ENCODE data around the gene GFRA1.

The GFRA1 gene, protein sequence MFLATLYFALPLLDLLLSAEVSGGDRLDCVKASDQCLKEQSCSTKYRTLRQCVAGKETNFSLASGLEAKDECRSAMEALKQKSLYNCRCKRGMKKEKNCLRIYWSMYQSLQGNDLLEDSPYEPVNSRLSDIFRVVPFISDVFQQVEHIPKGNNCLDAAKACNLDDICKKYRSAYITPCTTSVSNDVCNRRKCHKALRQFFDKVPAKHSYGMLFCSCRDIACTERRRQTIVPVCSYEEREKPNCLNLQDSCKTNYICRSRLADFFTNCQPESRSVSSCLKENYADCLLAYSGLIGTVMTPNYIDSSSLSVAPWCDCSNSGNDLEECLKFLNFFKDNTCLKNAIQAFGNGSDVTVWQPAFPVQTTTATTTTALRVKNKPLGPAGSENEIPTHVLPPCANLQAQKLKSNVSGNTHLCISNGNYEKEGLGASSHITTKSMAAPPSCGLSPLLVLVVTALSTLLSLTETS

DNA sequence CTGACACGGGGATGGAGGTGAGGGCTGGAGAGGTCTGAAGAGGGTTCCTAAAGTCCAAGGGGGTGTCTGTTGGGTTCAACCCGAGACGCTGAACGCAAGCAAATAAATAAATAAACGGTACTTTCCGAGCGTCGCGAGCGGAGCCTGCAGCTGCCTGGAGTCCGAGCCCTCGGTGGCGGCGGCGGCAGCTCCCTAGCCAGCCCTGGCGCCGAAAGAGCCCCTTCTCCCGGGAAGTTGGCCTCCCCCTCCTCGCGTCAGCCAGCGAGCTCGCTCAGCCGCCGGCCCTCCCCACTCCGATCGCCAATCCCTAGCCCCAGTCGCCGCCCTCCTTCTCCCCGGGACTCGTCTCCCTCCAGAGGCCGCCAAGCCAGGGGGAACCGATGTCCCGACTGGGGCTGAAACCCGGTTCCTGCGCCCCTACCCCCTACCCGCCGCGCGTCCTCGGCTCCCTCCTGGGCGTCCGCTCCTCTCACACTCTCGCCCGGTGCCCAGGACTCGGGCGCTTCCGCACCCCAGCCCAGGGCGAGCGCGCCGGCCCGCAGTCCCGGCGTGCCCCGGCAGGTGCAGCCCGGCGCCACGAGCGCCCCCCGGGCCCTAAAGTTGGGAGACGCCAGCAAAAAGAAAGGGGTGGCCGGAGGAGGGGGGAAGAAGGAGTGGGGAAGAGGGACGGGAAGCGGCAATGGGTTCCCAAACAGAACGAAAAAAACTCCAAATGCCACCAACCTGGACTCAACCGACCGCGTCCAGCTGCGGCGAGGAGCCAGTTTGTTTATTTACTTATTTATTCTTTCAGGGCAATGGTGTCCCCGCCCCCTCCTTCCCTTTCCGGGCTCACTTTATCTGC, at the start of gene GFRA1:
GFRA1 (minus strand) TSS at position 767 of the 844 bp plus-strand sequence. CDS start 1,177 bp downstream, outside the sequence.
- no peak for DNase-seq

DNA sequence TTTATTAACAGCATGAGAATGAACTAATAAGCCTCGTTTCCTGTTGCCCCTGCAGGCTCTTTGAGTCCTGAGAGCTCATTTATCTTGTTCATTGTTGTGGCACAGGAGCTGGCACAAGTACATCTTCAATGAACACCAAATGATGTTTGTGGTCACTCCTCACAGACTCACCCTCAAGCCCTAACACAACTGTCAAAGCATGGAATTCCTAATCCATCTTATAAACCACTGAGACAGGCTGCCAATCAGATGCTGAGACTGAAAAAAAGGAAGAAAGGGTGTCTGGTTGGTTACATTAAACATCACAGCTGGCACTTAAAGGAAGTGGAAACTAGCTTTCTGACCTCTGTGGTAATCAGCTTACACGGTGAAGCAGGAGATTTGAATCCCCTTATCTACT, 43.5 kb upstream of the GFRA1 start:
- DNase-seq: no peak

DNA sequence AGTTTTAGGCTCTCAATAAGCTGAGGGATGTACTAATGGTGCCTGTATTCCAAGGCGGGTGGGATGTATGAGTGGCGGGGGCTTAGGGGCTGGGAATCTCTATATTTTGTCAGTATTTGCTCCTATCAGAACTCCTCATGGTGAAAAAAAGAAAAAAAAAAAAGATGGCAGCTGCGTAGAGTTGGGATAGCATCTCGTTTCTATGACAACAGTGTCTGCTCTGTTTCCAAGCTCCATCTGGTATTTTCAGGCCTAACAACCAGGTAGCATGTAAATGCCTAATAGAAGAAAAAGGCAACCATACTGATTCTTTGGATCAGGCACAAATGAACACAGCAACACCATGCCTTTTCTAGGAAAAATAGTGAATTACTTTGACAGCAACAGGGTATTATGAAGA, 39.5 kb upstream of the GFRA1 start:
- no peak for DNase-seq

DNA sequence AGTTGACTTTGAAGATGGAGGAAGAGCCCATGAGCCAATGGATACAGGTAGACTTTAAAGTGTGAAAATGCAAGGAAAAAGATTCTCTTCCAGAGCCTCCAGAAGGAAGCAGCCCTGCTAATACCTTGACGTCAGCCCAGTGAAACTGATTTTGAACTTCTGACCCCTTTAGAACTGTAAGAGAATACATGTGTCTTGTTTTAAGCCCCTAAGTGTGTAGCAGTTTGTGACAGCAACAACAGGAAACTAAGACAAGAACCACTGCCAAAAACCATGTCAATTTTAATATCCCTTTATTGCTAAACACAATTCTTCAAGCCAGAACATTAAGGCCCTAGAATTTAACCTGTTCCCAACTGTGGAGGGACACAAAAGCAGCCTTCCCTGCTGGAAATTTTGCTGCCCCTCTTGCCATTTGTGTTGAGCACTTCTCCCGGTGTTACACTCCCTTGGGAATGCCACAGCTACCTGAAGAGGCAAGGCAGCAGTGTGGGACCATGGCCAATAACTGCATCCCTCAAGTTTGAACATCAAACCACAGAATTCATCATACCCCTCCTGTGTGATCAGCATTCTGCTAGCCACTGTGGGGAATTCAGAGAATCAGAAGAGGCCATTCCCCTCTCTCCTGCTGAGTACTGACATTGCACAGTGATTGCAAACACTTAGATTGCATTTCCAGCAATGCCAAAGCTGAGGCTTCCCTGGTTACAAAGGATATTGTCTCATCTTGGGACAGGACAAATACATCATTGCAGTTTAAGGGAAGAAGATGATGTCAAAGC, 38.9 kb upstream of the GFRA1 start:
- DNase-seq: no peak

DNA sequence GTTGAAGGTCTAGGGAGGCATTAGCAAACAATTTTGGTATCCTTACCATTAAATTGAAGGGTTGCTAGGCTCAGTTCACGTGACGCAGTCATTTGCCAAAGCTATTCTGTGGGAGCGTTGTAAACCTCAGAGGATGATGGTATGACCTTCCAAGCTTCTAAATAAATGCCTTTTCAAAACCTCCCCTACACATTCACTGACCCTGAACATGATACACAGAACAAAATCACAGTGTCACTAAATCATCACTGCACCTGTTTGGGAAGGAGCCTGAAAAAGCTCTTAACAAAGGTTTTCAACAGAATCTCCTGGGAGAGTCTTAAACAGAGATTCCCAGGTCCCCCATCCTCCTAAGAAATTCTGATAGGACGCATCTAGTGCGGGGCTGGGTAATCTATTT, 38.0 kb upstream of the GFRA1 start:
- no peak for DNase-seq

DNA sequence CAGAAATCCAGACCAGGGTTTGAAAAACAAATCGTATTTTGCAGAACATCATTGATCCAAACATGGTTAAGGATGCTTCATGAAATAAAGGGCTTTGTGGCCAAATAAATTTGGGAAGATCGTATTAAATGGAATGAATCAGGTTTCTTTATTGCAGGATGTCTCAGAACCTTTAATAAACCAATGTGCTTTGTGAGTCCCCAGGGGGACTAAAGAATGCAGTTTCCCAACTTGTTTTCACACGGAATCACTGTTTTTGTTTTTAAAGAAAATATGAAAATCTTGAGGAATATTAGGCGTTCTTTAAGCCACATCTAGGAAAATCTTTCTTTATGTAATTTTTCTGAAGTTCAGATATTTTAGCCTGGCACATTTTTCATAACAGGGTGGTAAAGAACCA, 34.4 kb upstream of the GFRA1 start:
- no peak for DNase-seq

DNA sequence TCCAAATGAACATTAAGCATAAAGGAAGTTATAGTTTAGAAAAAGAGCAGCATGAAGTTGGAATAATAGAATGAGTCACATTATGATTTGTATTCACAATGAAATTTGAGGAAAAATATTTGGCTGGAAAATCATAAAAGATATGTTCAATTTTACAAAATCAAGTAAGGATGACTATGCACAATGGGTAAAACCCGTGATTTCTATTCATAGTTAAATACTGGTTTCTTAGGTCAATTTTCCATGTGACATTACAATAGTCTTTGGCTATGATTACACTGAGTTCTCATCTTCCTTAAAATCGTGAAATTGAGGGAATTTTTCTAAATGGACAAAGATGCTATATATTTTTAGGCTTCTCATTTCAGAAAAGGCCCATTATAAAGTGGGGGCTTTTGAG, 33.8 kb upstream of the GFRA1 start:
- no peak for DNase-seq

DNA sequence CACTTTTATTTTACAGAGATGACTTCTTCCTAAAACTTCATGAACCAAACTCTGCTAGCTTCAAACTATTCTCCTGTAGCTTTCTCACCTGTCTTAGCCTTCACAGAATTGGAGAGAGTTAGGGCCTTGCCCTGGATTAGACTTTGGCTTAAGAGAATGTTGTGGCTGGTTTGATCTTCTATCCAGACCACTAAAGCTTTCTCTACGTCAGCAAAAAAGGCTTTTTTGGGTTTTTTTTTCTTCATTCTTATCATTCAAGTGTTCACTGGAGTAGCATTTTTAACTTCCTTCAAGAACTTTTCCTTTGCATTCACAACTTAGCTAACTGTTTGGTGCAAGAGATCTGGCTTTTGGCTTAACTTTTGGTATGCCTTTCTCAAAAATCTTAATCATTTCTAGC, 31.9 kb upstream of the GFRA1 start:
- no peak for DNase-seq

DNA sequence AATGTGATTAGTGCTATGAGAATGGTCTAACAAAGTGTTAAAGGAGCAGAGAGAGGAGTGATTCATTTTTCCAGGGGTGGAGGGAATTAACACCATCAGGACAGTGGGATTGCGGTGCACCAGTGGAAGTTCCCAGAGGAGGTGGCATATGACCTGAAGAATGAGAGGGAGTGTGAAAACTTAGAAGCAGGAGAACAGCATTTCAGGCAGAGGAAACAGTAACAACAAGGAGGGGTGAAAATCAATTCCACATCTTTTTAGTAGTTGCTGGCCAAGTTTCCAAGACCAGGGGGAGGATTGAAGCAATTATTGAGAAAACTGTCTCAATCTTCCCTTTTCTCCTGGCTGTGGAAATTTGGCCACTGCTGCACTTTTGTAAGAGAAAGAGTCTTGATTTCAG, 27.5 kb upstream of the GFRA1 start:
- no peak for DNase-seq

DNA sequence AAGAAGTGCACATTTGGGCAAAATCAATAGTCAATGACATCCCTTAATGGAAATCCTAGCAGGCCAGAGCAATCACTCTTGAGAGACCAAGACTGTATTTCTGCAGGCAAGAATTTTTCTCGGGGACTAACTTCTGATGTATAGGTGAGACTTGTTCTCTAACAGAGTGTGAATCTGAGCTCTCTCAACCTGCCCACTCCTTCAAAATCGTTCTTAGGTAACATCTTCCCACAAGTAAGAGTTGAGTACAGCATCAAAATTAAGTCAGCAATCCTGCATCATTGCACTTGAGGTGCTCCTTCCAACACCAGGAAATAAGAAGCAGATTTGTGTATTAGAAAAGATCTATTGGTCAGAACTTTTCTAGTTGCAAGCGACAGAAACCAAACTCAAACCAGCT, 25.6 kb upstream of the GFRA1 start:
- DNase-seq: no peak

DNA sequence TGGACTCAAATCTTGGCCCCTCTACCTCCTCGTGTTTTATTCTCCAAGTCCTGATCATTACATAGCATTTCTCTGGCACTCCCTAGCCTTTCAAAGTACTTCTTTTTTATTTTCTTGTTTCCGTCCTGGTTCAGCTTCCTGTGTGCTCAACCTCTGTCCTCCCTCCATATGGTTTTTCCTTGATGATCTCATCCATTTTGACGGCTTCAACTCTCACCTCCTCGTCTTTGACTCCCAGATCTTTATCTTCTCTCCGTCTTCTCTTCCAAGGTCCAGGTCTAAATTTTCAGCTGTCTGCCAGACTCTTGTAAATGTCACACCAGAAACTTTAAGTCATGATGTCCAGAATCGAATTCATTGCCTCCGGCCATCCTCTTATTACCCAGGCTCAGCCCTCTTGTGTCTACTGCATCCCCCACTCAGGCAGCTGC, 23.3 kb upstream of the GFRA1 start:
- DNase-seq: no peak

DNA sequence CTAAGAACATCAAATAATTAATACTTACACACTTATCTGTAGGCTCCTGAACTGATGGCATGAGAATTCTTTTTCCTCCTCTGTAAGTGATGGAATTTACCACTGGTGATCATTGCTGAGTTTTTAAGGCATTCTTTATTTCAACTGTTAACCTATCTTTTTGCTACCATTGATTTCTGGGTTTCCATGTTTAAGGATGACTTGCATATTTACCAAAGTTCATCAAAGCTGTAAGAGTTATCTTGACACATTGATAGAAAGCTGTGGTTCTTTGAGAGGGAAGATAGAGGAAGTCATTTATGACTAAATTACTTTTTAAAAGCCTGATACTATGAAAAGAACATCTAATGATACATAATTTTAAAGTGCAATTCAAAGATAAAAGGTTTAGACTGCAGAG, 19.5 kb upstream of the GFRA1 start:
- no peak for DNase-seq

DNA sequence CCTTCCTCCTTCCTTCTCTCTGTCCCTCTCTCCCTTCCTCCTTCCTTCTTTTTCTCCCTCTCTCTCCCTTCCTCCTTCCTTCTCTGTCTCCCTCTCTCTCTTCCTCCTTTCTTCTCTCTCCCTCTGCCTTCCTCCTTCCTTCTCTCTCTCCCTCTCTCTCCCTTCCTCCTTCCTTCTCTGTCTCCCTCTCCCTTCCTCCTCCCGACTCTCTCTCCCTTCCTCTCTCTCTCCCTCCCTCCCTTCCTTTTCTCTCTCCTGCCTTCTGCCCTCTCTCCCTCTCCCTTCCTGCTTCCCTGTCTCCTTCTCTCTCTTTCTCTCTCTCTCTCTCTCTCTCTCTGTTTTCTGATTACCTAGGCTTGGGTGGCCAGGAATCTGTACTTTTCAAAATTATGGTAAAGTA, 16.6 kb upstream of the GFRA1 start:
- no peak for DNase-seq

DNA sequence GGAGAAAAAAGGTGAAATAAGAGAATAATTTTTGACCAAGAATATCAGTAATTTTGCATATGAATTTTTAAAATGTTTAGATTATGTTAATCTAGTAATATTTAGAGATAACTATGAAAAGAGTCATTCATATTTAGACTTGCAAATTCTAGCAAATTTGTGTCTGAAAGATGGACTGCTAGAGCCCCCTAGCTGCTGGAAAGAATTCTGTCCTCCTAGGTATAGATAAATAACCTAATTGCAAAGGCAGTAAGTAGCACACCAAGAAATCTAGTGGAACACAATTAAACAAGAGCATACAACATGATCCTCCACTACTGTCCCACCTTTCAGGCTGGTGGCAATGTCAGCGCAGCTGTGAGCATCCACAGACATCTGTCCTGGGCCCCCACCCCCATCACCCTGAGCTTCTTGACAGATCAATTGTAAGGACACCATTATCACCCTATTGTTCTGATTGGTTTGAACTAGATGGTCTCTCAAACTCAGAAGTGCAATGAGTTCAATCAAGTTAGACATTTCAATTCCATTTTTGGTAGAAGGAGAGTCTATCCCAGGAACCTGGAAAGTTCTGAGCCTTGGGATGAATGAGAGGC, 15.0 kb upstream of the GFRA1 start:
- DNase-seq: no peak

DNA sequence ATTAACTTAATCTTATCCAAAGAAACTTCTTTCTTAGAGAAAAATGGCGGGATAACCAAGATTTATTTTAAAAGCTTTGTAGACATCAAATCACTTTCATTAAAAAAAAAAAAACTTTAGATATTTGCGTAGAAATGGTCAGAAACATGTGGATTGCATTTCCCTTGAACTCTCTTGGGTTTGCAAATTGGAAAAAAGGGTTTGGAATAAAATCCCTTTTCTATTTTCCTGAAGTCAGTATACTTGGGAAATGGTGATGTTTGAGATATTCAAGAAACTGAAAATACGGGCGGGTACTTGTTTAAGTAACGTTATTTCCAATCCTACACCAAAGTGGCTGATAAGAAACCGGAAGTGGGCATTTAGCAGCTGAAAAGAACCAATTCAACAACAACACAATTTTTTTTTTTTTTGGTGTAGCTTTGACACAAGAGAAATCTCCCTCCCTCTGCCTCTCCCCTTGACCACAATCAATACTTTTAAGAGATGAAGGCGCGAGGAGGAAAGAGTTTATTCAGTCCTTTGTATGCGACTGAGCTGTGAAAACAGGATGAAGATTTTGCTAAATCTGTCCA, 13.7 kb upstream of the GFRA1 start:
- DNase-seq: no peak

DNA sequence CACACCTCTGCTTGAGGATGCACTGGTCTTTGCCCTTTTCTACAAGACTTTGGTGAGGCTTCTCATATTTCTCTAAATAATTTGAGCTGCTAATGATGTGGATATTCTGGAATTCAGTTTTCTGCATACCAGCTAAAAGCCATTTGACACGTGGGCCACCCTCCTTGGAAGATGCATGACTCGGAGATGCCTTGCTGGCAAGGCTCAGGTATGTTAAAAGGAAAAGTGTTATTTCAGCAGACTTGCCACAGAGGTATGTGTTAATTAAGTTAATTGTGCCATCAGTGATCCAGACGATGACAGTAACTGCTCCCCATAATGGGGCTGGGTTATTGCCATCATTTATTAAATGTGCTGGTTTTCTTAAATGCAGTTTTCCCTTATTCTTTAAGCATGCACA, 8.8 kb upstream of the GFRA1 start:
- no peak for DNase-seq

DNA sequence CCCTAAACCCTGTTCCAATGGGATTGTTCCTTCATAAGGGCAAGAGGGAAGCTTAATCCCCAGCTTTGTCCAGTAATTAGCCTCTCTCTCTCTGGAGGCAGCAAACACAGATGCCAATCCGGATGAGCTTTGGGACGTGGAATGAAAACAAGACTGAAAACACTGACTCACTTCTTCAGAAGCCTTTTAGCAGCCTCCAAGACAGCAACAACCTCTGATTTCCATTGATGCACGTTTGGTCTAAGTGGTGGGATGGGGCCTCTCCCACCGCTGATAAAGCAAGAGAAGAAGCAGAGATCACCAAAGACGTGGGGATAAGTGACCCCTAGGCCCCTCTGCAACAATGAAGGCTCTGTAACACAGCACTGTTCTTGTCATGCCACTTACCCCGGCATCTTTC, 5.8 kb upstream of the GFRA1 start:
- no peak for DNase-seq

DNA sequence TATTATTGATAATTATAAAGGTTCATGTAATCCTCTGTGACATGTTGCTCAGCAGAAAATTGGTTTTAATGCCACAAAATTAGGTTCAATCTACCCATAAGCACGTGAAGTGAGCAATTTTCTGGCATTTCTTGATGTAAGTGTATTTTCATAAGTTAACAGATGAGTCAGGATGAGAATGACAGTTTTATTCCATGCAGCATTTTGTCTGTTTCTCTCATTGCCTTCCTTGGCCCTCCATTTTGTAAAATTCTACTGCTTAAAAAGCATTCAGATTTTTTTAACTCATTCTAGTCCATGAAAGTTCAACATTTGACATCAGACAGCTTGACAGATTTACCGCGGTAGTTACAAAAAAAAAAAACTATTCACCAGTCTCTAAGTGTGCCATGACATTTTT, 4.0 kb upstream of the GFRA1 start:
- DNase-seq: no peak

DNA sequence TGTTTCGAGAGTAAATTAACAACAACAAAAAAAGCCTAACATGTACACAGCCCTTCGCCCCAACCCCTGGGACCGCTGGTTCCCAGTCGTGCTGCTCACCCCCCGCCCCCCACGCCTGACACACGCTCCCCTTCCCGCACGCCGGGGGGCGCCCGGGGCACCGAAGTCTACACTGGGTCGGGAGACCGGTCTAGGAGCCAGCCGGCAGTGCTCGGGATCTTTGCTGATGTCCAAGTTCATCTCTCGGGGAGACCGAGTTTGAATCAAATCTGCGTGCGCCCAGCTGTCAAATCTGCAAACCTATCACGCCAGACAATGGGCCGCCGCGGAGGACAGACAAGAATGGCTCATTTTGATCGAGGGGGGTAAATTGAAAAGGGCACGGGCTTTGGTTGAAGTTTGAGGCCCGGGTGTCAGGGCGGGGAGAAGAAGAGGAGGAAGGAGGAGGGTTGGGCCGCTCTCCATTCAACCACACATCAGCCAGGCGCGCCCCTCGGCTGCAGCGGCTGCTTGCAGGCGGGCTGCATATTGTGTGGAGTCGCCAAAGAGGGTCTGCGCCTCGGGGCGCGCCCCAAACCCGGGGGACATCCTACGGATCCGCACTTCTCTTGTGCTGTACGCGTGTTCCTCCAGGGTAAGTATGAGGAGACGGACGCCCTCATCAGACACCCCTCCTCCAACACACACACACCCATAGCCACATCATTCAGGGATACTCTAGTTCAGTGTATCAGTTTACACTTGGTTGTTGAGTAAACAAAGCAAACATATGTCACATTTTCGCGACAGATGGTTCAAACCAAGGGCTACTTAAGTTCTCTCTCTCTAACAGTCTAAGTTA, 1.3 kb upstream of the GFRA1 start:
- no peak for DNase-seq

DNA sequence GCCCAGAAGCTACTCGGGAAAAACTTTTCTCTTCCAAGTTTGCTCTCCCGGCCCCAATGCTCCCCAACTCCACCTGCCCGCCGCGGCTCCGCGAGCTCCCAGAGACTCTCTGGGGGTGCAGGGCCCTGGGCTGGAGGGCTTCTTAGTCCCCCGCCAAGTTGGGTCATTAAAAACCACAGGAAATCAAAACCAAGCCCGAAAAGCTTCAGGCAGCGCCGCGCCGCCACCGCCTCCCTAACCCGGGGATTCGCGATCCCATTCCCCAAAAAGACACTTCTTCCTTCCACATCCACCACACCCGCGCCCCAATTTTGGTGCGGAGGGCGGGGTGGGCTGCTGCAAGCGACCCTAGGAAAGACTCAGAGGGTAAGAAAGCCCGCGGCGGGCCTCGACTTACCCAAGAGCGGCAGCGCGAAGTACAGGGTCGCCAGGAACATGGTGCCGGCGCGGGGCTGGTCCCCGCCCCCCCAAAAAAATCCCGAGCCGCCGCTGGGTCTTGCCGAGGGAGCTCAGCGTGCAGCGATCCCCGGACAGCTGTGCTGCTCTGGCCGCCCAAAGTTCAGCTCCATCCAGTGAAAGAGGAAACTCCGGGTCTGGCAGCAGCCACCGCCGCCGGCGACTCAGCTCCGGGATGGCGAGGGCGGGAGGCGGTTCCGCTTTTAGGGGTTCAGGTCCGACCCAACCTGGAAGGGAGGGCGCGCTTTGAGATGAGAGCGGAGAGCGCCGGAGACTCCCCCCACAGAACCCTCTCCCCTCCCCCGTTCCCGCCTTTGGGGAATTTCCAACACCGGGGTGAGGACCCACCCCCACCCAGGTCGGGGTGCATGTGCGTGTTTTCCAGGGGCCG, 1.2 kb downstream of the GFRA1 start:
- no peak for DNase-seq

Data from stimulated activated CD4-positive, alpha-beta T cell treated with anti-CD3 and anti-CD28 coated beads, Interleukin-12 subunit alpha, Interleukin-12 subunit beta, amount 100 ng/mL, for 4 hours (primary cell).